Stimulated activated naive CD8-positive, alpha-beta T cell treated with anti-CD3 and anti-CD28 coated beads, Interleukin-15, Interleukin-2, amounts not matched to agents 100 U/mL and 50 U/mL, for 24 hours (primary cell): ENCODE data around the gene MYO5A.
"Not testable (repeated sequence)": the region's sequence is repeated elsewhere in the genome, so short reads cannot be mapped to it uniquely, and the experiment has no call there.

Experiments
- ATAC-seq: fragments of 150-1000 bp; cut with Tn5 transposase; one replicate; pipeline ENCODE4 v1.10.0; 2021
- DNase-seq: peaks from one replicate; pipeline ENCODE4 v3.0.0; 2021

MYO5A gene

GRCh38 chr15:52462806-52463360 lies 65.8 kb downstream of the MYO5A start:
- ATAC-seq (no peak), DNase-seq (no peak)

DNA sequence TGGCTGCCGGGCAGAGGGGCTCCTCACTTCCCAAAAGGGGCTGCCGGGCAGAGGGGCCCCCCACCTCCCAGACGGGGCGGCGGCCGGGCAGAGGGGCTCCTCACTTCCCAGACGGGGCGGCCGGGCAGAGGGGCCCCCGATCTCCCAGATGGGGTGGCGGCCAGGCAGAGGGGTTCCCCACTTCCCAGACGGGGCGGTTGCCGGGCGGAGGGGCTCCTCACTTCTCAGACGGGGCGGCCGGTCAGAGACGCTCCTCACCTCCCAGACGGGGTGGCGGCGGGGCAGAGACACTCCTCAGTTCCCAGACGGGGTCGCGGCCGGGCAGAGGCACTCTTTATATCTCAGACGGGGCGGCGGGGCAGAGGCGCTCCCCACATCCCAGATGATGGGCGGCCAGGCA lies 69.0 kb downstream of the MYO5A start:
- not testable (repeated sequence) for ATAC-seq, DNase-seq

DNA sequence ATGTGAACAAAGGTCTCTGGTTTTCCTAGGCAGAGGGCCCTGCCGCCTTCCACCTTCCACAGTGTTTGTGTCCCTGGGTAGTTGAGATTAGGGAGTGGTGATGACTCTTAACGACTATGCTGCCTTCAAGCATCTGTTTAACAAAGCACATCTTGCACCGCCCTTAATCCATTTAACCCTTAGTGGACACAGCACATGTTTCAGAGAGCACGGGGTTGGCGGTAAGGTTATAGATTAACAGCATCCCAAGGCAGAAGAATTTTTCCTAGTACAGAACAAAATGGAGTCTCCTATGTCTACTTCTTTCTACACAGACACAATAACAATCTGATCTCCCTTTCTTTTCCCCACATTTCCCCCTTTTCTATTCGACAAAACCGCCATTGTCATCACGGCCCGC lies 69.4 kb downstream of the MYO5A start:
- not testable (repeated sequence) for DNase-seq, ATAC-seq

GRCh38 chr15:52448011-52448890 lies 80.4 kb downstream of the MYO5A start:
- DNase-seq (no peak), ATAC-seq (no peak)

- DNase-seq (no peak), ATAC-seq (no peak)
Measured at GRCh38 chr15:52445954-52446353, 82.7 kb downstream of the MYO5A start.

- ATAC-seq = no peak
- DNase-seq = no peak
Measured at GRCh38 chr15:52445553-52445952, 83.1 kb downstream of the MYO5A start.

GRCh38 chr15:52443205-52443604 lies 85.5 kb downstream of the MYO5A start:
- not testable (repeated sequence) for ATAC-seq, DNase-seq

DNA sequence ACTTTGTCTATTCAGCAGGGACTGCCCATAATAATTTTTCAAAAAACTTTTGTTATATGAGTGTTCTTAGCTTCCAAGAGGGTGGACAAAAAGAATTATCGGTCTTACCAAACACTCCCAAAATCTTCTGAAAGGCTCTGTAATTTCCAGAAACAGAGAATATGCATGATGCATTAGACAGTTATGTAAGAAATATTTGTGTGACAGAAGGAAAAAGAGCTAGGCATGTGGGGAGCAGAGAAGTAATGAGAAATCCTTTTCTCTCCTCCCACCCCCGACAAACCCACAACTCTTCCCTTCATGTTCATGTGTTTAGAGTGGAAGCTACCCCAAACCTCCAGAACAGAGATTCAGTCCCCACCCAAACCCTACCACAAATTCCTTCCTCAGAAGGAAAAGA lies 86.8 kb downstream of the MYO5A start:
- no peak for ATAC-seq
- no peak for DNase-seq

DNA sequence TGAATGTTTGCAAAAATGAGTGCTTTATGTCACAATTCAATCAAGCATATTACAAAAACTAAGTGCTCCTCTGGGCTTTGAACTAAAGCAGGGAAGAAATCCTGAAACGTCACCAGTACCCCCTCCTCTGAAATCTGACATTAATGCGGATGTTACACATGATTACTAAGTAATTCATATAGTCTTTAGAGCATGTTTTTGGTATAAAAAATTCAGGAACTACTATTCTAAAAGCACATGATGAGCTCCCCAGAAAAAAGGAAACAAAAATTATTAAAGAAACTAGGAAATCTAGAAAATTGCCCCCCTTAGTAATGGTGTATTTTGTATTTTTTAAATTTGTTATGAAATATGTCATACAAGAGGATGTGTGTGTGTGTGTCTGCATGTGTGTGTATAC lies 87.7 kb downstream of the MYO5A start:
- DNase-seq (no peak), ATAC-seq (no peak)

- DNase-seq = peak; percentile 11
- ATAC-seq = peak; percentile 77
Measured at GRCh38 chr15:52440414-52440813, 88.3 kb downstream of the MYO5A start.

- DNase-seq (no peak), ATAC-seq (no peak)
Measured at GRCh38 chr15:52439470-52439869, 89.2 kb downstream of the MYO5A start.

DNA sequence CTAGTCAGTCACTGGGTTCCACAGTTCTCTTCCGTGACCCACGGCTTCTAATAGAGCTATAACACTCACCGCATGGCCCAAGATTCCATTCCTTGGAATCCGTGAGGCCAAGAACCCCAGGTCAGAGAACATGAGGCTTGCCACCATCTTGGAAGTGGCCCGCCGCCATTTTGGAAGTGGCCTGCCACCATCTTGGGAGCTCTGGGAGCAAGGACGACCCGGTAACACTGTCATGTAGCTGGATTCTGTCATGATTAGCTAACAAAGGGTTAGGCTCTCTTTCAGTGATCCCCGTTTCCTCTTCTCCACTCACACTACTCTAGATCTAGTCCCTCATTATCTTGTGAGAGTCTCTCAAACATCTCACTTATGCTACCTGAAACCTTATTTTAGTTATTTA lies 89.6 kb downstream of the MYO5A start:
- not testable (repeated sequence) for DNase-seq, ATAC-seq

DNA sequence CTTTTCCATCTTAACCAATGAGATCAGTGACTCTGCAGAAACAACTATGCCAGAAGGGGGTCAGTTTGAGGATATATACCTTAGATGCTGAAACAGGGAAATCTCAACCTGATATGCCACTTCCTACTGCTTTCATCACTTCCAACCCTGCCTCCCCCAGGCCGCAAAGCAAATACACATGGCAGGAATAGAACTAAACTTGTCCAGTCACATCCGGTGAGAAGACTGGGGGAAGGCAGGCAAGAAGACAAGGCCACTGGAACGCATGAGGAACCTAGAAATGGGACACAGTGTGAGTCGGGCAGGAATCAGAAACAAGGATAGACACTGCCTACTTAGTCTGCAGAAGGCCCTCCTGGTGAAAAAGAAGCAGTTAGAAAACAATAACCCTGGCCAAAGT lies 90.6 kb downstream of the MYO5A start:
- no peak for ATAC-seq
- DNase-seq = no peak

DNA sequence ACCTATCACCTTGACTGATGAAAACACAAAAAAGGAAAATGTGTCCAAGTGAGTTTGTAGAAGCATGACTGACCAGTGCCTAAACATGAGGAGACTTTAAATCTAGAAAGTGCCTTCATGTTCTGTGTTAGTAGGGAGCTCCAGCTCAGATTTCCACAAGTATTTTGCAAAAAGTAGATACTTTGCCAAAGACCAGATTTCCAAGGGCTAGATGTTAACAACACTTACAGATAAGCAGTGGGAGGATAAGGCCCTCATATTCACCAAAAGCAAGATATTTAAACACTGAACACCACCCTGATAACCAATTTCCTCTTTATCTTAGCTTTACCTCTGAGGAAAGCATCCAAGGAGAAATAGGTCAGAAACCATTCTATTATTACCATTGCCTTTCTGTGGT lies 91.0 kb downstream of the MYO5A start:
- DNase-seq (no peak), ATAC-seq (no peak)

- ATAC-seq (no peak), DNase-seq (no peak)
Measured at GRCh38 chr15:52436981-52437380, 91.7 kb downstream of the MYO5A start.

DNA sequence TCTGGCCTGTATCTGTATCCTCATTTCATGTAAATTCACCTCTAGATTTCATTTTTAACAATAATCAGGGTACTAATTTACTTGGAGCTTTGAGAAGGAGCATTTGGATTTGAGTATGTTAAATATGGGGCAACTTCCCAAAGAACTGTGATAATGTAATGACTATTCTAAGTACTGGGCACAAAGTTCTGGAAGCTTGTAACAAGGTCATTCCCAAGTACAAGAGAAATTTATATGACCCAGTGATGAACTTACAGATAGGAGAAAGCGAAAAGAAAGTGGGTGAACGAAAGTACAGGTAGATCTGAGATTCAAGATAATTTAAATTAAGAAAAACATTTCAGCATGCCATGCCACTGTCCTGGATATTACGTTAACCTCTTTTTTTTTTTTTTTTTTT lies 93.8 kb downstream of the MYO5A start:
- DNase-seq (no peak), ATAC-seq (no peak)

DNA sequence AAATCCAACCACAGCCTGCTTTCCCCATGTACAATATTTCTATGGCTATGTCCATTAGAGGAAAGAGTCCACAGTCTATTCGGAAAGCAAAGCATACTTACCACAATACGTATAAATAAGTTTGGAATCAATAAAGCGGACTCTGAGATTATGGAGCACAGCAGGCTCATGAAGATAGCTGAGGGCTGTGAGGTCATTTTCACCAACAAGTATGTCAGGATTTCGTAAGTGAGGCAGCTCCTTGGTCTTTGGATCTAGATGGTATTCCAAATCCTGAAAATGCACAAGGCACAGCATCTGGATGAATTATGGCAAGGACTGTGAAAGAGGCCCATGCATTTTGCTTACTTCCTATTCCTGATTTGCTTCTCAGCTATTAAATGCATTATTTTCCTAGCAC lies 100.4 kb downstream of the MYO5A start:
- DNase-seq (no peak), ATAC-seq (no peak)

GRCh38 chr15:52427804-52428203 lies 100.9 kb downstream of the MYO5A start:
- peak; percentile 73 for ATAC-seq
- DNase-seq = no peak

DNA sequence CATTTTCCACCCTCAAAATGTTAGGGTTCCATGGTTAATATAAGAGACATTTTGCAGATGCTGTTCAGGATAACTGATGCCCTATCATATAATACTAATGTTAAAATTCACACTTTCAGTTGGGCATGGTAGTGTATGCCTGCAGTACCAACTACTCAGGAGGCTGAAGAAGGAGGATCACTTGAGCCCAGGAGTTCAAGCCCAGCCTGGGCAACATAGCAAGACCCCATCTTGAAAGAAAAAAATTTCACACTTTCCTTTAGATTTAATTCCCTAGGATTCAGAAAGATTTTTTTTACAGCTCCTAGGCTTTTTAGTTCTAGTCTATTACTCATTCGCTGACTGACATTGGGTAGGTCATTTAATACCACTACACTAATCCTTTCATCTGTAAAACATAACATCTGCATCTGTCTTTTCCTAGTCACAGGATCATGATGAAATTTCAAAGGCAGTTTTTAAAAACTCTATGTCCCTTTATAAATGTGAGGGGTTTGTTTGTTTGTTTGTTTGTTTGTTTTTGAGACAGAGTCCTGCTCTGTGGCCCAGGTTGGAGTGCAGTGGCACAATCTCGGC lies 103.7 kb downstream of the MYO5A start:
- ATAC-seq = no peak
- no peak for DNase-seq

DNA sequence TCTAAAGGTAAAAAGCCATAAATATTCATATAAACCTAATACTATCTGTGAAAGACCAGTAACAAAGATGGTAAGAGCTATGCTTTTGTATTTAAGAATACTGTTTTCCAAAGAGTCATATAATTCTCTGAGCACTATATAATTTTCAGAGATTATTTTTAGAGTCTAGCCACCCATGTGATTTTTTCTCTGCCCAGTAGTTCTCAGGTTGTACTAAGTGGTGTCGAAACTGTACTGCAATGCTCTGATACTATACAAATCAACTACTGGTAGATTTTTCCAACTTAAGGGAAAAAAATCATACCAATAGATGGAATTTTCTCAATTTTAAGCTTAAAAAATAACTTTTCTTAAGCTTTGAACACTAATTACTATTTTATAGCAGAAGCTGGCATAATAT lies 104.8 kb downstream of the MYO5A start:
- DNase-seq (no peak), ATAC-seq (no peak)

- DNase-seq (no peak), ATAC-seq (no peak)
Measured at GRCh38 chr15:52422001-52422400, 106.7 kb downstream of the MYO5A start.

GRCh38 chr15:52421029-52421428 lies 107.7 kb downstream of the MYO5A start:
- ATAC-seq (no peak), DNase-seq (no peak)

DNA sequence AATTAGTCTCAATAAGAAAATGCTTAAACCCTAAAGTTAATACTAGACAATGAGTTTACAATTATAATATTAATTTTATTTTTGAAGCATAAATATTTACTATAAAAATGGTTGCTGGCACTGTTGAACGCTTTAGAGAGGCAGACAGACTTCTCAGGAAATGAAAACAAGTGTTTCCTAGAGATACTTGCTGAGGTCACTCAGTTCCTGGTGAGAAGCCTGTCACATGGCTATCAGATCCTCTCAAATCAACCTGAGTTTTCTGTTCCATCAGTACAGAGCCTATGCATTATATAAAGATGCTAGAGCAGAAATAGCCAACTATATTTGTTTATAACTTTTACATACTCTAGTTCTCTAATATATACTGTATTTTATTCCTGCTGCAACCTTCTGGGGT lies 109.2 kb downstream of the MYO5A start:
- no peak for DNase-seq
- no peak for ATAC-seq

DNA sequence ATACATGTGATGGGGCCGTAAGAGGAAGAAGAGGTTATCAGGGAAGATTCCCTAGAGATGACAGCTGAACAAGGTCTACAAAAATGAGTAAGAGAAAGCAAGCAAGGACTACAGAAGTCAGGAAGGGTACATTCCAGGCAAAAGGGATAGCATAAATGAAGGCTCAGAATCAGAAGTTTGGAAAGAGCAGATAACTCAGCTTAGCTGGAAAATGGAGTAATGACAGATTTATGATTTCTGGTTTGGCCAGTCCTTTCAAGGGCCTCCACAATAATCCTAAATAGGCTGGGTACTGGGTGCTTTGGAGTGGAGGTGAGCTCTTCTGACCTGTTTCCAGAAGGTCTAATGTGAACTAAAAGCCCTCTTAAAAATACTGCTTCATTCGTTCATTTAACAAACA lies 110.7 kb downstream of the MYO5A start:
- DNase-seq = no peak
- no peak for ATAC-seq
